IgD-negative memory B cell (primary cell): ENCODE results near the gene PIK3R2. TPM values are rescaled to one million over a fixed set of nuclear protein-coding genes. Genes with fewer than 3 reads are reported as not detected.
A peak's percentile ranks its signal among the peaks of the same experiment; 100 is the strongest.

Experiments used
- H3K27ac Mint-ChIP-seq, 3 donors: one replicate each; pipeline ENCODE4 v1.8.0; 2020 to 2022; ENCODE audit warnings: mild to moderate bottlenecking in 3 of 3, mixed read lengths in 3 of 3, moderate library complexity in 1 of 3
- H3K27me3 Mint-ChIP-seq: one replicate; pipeline ENCODE4 v1.8.0; 2021; ENCODE audit warnings: mixed read lengths
- H3K36me3 Mint-ChIP-seq: one replicate; pipeline ENCODE4 v1.8.0; 2020; ENCODE audit warnings: mild to moderate bottlenecking, mixed read lengths
- H3K4me1 Mint-ChIP-seq, 3 donors: one replicate each; pipeline ENCODE4 v1.8.0; 2020 to 2022; ENCODE audit warnings: mixed read lengths in 3 of 3, mild to moderate bottlenecking in 1 of 3
- H3K4me3 Mint-ChIP-seq, 4 donors: one replicate each; pipeline ENCODE4 v1.8.0; 2020 to 2022; ENCODE audit warnings: mild to moderate bottlenecking in 4 of 4, mixed read lengths in 4 of 4, moderate library complexity in 3 of 4
- H3K9me3 Mint-ChIP-seq, 3 donors: one replicate each; pipeline ENCODE4 v1.8.0; 2020 to 2021; ENCODE audit warnings: mixed read lengths in 3 of 3, mild to moderate bottlenecking in 1 of 3
- polyA plus RNA-seq: library from polyadenylated mRNA; unstranded; fragments of 300-500 nt; fragmentation: Illumina TruSeq; gene quantifications from one replicate; pipeline ENCODE4 v1.2.3, GENCODE V29; 2021

PIK3R2 gene
- polyA plus RNA-seq, 1 donor from 2014 or later = 2.1 TPM

GRCh38 chr19:18137242-18137641 lies 15.7 kb upstream of the PIK3R2 start:
- no peaks in the 10 kb centered on the region for H3K9me3 Mint-ChIP-seq
- H3K27ac Mint-ChIP-seq = no peak overlapping the region
- H3K4me3 Mint-ChIP-seq = no peak overlapping the region
- no peaks in the 10 kb centered on the region for H3K4me1 Mint-ChIP-seq
- peaks cover 4% of the 10 kb centered on the region for H3K36me3 Mint-ChIP-seq
- no peaks in the 10 kb centered on the region for H3K27me3 Mint-ChIP-seq

- Mint-ChIP-seq H3K27me3 (no peaks in the 10 kb centered on the region), H3K27ac (no peak overlapping the region), H3K9me3 (no peaks in the 10 kb centered on the region), H3K4me1 (no peaks in the 10 kb centered on the region), H3K36me3 (peaks cover 3% of the 10 kb centered on the region), H3K4me3 (no peak overlapping the region)
Measured at GRCh38 chr19:18137657-18138339, 15.2 kb upstream of the PIK3R2 start.

DNA sequence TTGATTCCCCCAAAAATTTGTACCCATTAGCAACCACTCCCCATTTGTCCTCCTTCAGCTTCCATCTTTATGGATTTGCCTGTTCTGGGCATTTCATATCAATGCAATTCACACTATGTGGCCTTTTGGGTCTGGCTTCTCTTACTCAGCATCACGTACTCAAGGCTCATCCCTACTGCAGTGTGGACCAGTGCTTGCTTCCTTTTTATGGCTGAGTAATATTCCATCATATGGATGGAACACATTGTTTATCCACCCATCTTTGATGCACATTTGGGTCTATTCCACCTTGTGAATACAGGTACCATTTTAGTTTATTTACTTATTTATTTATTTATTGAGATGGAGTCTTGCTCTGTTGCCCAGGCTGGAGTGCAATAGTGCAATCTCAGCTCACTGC lies 12.5 kb upstream of the PIK3R2 start:
- Mint-ChIP-seq H3K27me3 (no peaks in the 10 kb centered on the region), H3K9me3 (no peaks in the 10 kb centered on the region), H3K4me3 (no peak overlapping the region), H3K27ac (no peak overlapping the region), H3K4me1 (no peaks in the 10 kb centered on the region), H3K36me3 (peaks cover 3% of the 10 kb centered on the region)

DNA sequence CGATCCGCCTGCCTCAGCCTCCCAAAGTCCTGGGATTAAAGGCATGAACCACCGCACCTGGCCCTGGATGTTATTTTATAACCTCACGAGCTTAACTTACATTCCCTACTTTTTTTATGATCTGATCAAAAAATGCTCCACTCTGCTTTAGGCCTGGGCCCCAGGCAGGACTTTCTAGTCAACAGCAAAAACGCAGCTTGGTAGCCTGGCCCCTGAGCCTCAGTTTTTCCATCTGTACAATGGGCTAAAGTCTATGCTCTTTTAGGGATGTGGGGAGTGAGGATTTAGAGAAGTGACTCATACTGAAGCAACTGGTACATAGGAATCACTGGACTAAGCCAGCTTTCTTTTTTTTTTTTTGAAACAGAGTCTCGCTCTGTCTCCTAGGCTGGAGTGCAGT lies 11.9 kb upstream of the PIK3R2 start:
- Mint-ChIP-seq H3K4me1 (no peaks in the 10 kb centered on the region), H3K4me3 (no peak overlapping the region), H3K9me3 (no peaks in the 10 kb centered on the region), H3K36me3 (peaks cover 3% of the 10 kb centered on the region), H3K27me3 (no peaks in the 10 kb centered on the region), H3K27ac (peak overlapping the region in 1 of 3 donors; percentile 48)

- peak overlapping the region in 2 of 3 donors; percentile 65 to 71 for H3K27ac Mint-ChIP-seq
- peaks cover 7% of the 10 kb centered on the region for H3K36me3 Mint-ChIP-seq
- no peak overlapping the region for H3K4me3 Mint-ChIP-seq
- H3K4me1 Mint-ChIP-seq = no peaks in the 10 kb centered on the region
- no peaks in the 10 kb centered on the region for H3K27me3 Mint-ChIP-seq
- no peaks in the 10 kb centered on the region for H3K9me3 Mint-ChIP-seq
Measured at GRCh38 chr19:18143902-18144301, 9.1 kb upstream of the PIK3R2 start.

GRCh38 chr19:18144361-18144760 lies 8.6 kb upstream of the PIK3R2 start:
- H3K27me3 Mint-ChIP-seq = no peaks in the 10 kb centered on the region
- H3K4me1 Mint-ChIP-seq = no peaks in the 10 kb centered on the region
- H3K27ac Mint-ChIP-seq = peak overlapping the region in 1 of 3 donors; percentile 65
- H3K4me3 Mint-ChIP-seq = no peak overlapping the region
- H3K9me3 Mint-ChIP-seq = no peaks in the 10 kb centered on the region
- peaks cover 7% of the 10 kb centered on the region for H3K36me3 Mint-ChIP-seq

- no peaks in the 10 kb centered on the region for H3K27me3 Mint-ChIP-seq
- H3K4me3 Mint-ChIP-seq = no peak overlapping the region
- no peaks in the 10 kb centered on the region for H3K9me3 Mint-ChIP-seq
- peaks cover 7% of the 10 kb centered on the region for H3K36me3 Mint-ChIP-seq
- no peak overlapping the region for H3K27ac Mint-ChIP-seq
- no peaks in the 10 kb centered on the region for H3K4me1 Mint-ChIP-seq
Measured at GRCh38 chr19:18144906-18145305, 8.1 kb upstream of the PIK3R2 start.

DNA sequence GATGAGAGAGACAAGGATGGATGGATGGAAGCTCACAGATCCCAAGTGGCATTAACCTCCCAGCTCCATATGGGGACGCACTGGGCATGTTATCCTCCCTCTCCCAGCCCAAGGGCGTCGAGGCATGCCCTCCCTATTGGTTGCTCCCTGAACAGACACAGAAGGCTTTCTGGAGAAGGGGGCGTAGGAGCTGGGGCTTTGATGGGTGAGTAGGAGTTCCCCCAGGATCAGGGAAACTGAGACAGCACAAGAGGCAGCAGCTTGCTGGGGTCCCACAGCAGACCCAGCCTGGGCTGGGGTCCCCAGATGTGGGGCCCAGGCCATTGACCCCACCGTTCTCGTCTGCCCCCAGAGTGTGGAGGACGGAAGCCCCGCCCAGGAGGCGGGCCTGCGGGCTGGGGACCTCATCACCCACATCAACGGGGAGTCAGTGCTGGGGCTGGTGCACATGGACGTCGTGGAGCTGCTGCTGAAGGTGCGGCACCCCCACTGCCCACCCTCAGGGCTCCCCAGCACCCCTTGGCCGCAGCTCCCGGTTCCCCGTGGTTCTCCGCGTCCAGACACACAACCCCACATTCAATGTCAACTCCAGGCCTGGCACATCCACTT lies 7.5 kb upstream of the PIK3R2 start:
- no peaks in the 10 kb centered on the region for H3K9me3 Mint-ChIP-seq
- no peaks in the 10 kb centered on the region for H3K4me1 Mint-ChIP-seq
- no peak overlapping the region for H3K4me3 Mint-ChIP-seq
- no peaks in the 10 kb centered on the region for H3K27me3 Mint-ChIP-seq
- H3K27ac Mint-ChIP-seq = no peak overlapping the region
- peaks cover 4% of the 10 kb centered on the region for H3K36me3 Mint-ChIP-seq

DNA sequence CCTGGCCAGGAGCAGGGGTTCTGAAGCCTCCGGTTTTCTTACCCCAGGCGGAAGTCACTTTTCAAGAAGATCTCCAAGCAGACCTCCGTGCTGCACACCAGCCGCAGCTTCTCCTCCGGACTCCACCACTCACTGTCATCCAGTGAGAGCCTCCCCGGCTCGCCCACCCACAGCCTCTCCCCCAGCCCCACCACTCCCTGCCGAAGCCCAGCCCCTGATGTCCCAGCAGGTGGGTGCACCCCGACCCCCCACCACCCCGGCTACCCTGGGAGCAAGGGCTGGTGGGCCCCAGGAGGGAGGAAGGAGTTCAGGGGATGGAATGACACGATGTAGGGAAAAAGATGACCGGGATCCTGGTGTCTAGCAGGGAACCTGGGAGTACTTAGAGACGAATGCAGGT lies 5.6 kb upstream of the PIK3R2 start:
- H3K27me3 Mint-ChIP-seq = no peaks in the 10 kb centered on the region
- H3K36me3 Mint-ChIP-seq = peaks cover 3% of the 10 kb centered on the region
- peak overlapping the region in 2 of 3 donors; percentile 23 to 64 for H3K27ac Mint-ChIP-seq
- peak overlapping the region in 2 of 4 donors; percentile 52 to 54 for H3K4me3 Mint-ChIP-seq
- peaks cover 1 to 6% (median 3%) of the 10 kb centered on the region in 3 donors for H3K4me1 Mint-ChIP-seq
- no peaks in the 10 kb centered on the region for H3K9me3 Mint-ChIP-seq

- no peaks in the 10 kb centered on the region for H3K9me3 Mint-ChIP-seq
- no peaks in the 10 kb centered on the region for H3K27me3 Mint-ChIP-seq
- no peak overlapping the region for H3K4me3 Mint-ChIP-seq
- H3K4me1 Mint-ChIP-seq = peaks cover 1 to 14% (median 5%) of the 10 kb centered on the region in 3 donors
- H3K36me3 Mint-ChIP-seq = peaks cover 3% of the 10 kb centered on the region
- H3K27ac Mint-ChIP-seq = no peak overlapping the region
Measured at GRCh38 chr19:18149596-18149975, 3.4 kb upstream of the PIK3R2 start.

GRCh38 chr19:18150776-18151624 lies 2.0 kb upstream of the PIK3R2 start:
- Mint-ChIP-seq H3K9me3 (no peaks in the 10 kb centered on the region), H3K36me3 (peaks cover 3% of the 10 kb centered on the region), H3K4me3 (peak overlapping the region in 2 of 4 donors; percentile 70 to 92), H3K27ac (peak overlapping the region in 1 of 3 donors; percentile 95), H3K4me1 (peaks cover 1 to 16% (median 5%) of the 10 kb centered on the region in 3 donors), H3K27me3 (no peaks in the 10 kb centered on the region)

DNA sequence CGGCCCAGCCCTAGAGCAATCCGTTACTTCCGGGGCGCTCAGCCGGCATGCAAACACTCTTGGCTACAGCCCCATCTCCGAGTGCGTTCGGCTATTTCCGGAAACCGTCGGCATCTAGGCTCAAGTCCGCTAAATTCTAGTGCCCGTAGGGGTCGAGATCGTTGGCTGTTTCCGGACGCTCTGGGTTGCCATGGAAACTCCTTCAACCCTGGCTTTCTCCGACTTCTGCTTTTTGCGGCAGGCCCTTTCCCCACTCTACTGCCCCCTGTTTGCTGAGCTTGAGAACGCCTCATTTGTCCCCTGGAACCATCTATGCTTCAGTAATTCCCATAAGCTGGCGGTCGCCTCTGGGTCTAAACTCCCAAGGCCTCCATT lies 534 bp upstream of the PIK3R2 start:
- Mint-ChIP-seq H3K27ac (peak overlapping the region; percentile 95 to 99 (median 97)), H3K4me1 (peaks cover 1 to 16% (median 5%) of the 10 kb centered on the region in 3 donors), H3K4me3 (peak overlapping the region; percentile 86 to 96 (median 90)), H3K9me3 (no peaks in the 10 kb centered on the region), H3K27me3 (no peaks in the 10 kb centered on the region), H3K36me3 (peaks cover 3% of the 10 kb centered on the region)

GRCh38 chr19:18153556-18154134 lies 682 bp downstream of the PIK3R2 start:
- Mint-ChIP-seq H3K9me3 (no peaks in the 10 kb centered on the region), H3K36me3 (no peaks in the 10 kb centered on the region), H3K27me3 (no peaks in the 10 kb centered on the region), H3K27ac (peak overlapping the region; percentile 88 to 97 (median 94)), H3K4me3 (peak overlapping the region; percentile 76 to 92 (median 88)), H3K4me1 (peaks cover 1 to 16% (median 5%) of the 10 kb centered on the region in 3 donors)

- Mint-ChIP-seq H3K4me3 (peak overlapping the region; percentile 3 to 86 (median 62)), H3K27ac (peak overlapping the region in 1 of 3 donors; percentile 94), H3K4me1 (peaks cover 4 to 18% (median 7%) of the 10 kb centered on the region in 3 donors), H3K36me3 (no peaks in the 10 kb centered on the region), H3K27me3 (no peaks in the 10 kb centered on the region), H3K9me3 (no peaks in the 10 kb centered on the region)
Measured at GRCh38 chr19:18155095-18156087, 2.4 kb downstream of the PIK3R2 start.
